ENCODE measurements around the gene SEMA6A.

Gene SEMA6A

GRCh38 chr5:116576053-116576713, 1.6 kb upstream of the SEMA6A start:
- DNase-seq = peak; percentile 63

- no peak for DNase-seq
These were observed 866 bp upstream of the SEMA6A start for GRCh38 chr5:116575326-116576052.

GRCh38 chr5:116573702-116574366, 789 bp downstream of the SEMA6A start:
- DNase-seq = peak; percentile 55

- no peak for DNase-seq
These were observed 1.3 kb downstream of the SEMA6A start for GRCh38 chr5:116573279-116573701.

GRCh38 chr5:116572350-116573278, 2.0 kb downstream of the SEMA6A start:
- DNase-seq = no peak

GRCh38 chr5:116571568-116572349, 2.9 kb downstream of the SEMA6A start:
- DNase-seq = no peak

- no peak for DNase-seq
These were observed 4.6 kb downstream of the SEMA6A start for GRCh38 chr5:116569999-116570398.

- DNase-seq = no peak
These were observed 7.5 kb downstream of the SEMA6A start for GRCh38 chr5:116567106-116567505.

GRCh38 chr5:116566251-116566650, 8.4 kb downstream of the SEMA6A start:
- no peak for DNase-seq

GRCh38 chr5:116564756-116565490, 9.7 kb downstream of the SEMA6A start:
- no peak for DNase-seq

GRCh38 chr5:116564312-116564711, 10.3 kb downstream of the SEMA6A start:
- DNase-seq = no peak

- no peak for DNase-seq
These were observed 10.8 kb downstream of the SEMA6A start for GRCh38 chr5:116563736-116564308.

GRCh38 chr5:116562669-116563068, 12.0 kb downstream of the SEMA6A start:
- no peak for DNase-seq

- no peak for DNase-seq
These were observed 13.0 kb downstream of the SEMA6A start for GRCh38 chr5:116561658-116562057.

GRCh38 chr5:116559673-116560164, 14.9 kb downstream of the SEMA6A start:
- no peak for DNase-seq

- no peak for DNase-seq
These were observed 15.4 kb downstream of the SEMA6A start for GRCh38 chr5:116559239-116559638.

GRCh38 chr5:116557669-116558271, 16.9 kb downstream of the SEMA6A start:
- no peak for DNase-seq

- DNase-seq = no peak
These were observed 19.9 kb downstream of the SEMA6A start for GRCh38 chr5:116554764-116555163.

- no peak for DNase-seq
These were observed 21.3 kb downstream of the SEMA6A start for GRCh38 chr5:116553366-116553765.

GRCh38 chr5:116550082-116550481, 24.5 kb downstream of the SEMA6A start:
- no peak for DNase-seq
